A673 (cell line): ENCODE results near the gene LRP1-AS. TPM values are rescaled to one million over a fixed set of nuclear protein-coding genes. Genes with fewer than 3 reads are reported as not detected.

Experiments used
- BruUV-seq: library from RNA; stranded (reverse); fragments of 400-500 nt; replicated peaks from 2 replicates; lab custom pipeline; 2021; lab: Mats Ljungman, UMichigan
- CTCF ChIA-PET: fragments of 300-600 bp; sonication (Branson Sonifier 250); formaldehyde crosslinking; loops from one replicate; lab custom pipeline; 2022; ENCODE audit warnings: antibody characterized with exemption; lab: Charles Lee
- POLR2A ChIA-PET: fragments of 300-600 bp; sonication (Branson Sonifier 250); formaldehyde crosslinking; loops from one replicate; lab custom pipeline; 2022; ENCODE audit warnings: antibody characterized with exemption; ENCODE audit not compliant: low non-redundant PET; lab: Charles Lee
- DNase-seq: peaks from one replicate; pipeline ENCODE4 v3.0.0-alpha.2; 2015; ENCODE audit warnings: low spot score
- H3K27ac ChIP-seq: fragments of 200-600 bp; sonication (generic); 2 replicates; pipeline ENCODE4 v1.5.1; 2016; ENCODE audit warnings: mixed run types, low read depth, mild to moderate bottlenecking, mixed read lengths, antibody characterized with exemption, low read length; ENCODE audit not compliant: poor library complexity, severe bottlenecking
- H3K27me3 ChIP-seq: fragments of 200-600 bp; sonication (generic); replicated peaks from 2 replicates; pipeline ENCODE4 v1.6.1; 2017; ENCODE audit warnings: mixed run types, low read depth, mild to moderate bottlenecking, mixed read lengths, antibody characterized with exemption, low read length; ENCODE audit not compliant: insufficient read depth, poor library complexity
- H3K36me3 ChIP-seq: fragments of 200-600 bp; sonication (generic); 2 replicates; pipeline ENCODE4 v1.6.1; 2016; ENCODE audit warnings: mixed run types, mild to moderate bottlenecking, mixed read lengths, antibody characterized with exemption, low read length; ENCODE audit not compliant: insufficient read depth, poor library complexity, severe bottlenecking
- H3K4me1 ChIP-seq: fragments of 200-600 bp; sonication (generic); 2 replicates; pipeline ENCODE4 v1.6.1; 2017; ENCODE audit warnings: mixed run types, mild to moderate bottlenecking, mixed read lengths, antibody characterized with exemption, low read length; ENCODE audit not compliant: insufficient read depth, poor library complexity, severe bottlenecking
- H3K4me3 ChIP-seq: fragments of 200-600 bp; sonication (generic); 2 replicates; pipeline ENCODE4 v1.5.1; 2016; ENCODE audit warnings: low read depth, mixed run types, mild to moderate bottlenecking, mixed read lengths, low read length; ENCODE audit not compliant: poor library complexity, severe bottlenecking
- H3K9me3 ChIP-seq: fragments of 200-600 bp; sonication (generic); 2 replicates; pipeline ENCODE4 v1.6.1; 2016; ENCODE audit warnings: mixed run types, low read depth, mild to moderate bottlenecking, mixed read lengths, antibody characterized with exemption, low read length; ENCODE audit not compliant: poor library complexity, severe bottlenecking
- EZH2 ChIP-seq: fragments of 200-600 bp; sonication (generic); IDR thresholded peaks from 2 replicates; pipeline ENCODE4 v1.6.1; 2017; ENCODE audit warnings: borderline replicate concordance, low read depth, mild to moderate bottlenecking, mixed read lengths, antibody characterized with exemption, low read length; ENCODE audit not compliant: poor library complexity, severe bottlenecking
- intact Hi-C: fragments of 100-400 bp; cut with micrococcal nuclease; formaldehyde crosslinking; loops from one replicate; pipeline ENCODE4 v1.10.0; 2022; ENCODE audit not compliant: unreplicated experiment
- total RNA-seq: library from RNA; stranded (reverse); gene quantifications from 2 replicates; pipeline ENCODE4 v1.2.3, GENCODE V29; 2021
- TF ChIP-seq, protein P1 (sequence below): fragments of 300-800, 200-600 bp; sonication (generic); conservative IDR thresholded peaks from 2 replicates; pipeline ENCODE4 v1.5.1; 2017; ENCODE audit warnings: low read depth, mild to moderate bottlenecking, antibody characterized with exemption, low read length, moderate library complexity, mixed read lengths

Gene LRP1-AS
- total RNA-seq, 1 experiment from 2014 or later, result not detected

DNA sequence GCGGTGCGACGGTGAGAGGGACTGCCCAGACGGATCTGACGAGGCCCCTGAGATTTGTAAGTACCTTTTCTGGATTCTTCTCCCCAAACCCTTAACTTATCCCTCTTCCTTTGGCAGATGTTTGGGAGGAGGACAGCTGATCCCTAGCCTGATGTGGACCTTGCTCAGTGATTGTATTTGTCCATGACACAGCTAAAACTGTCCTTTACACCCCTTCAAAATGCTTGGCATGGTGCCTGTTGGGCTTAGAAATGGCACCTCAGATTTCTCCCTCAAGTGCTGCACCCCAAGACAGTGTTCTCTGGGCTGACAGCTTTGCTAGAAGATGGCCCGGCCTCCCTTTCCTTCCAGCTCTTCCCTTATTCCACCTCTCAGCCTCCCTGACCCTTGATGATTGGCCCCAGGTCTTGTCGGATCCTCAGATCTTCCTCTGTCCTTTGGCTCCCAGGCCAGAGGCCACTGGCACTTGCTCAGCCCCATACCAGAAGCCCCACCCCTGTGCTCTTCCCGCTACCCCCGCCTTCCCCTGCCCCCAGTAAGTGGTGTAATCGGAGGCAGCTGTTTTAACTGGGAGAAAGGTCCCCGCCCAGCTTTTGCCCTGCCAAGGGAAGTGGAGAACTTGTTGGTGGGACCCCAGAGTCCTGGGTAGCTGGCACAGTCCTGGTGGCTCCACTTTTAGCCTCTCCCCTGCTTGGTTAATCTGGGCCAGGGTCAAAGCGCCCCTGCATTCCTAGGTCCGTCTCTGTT lies 8.7 kb downstream of the LRP1-AS start:
- Histone ChIP-seq H3K27ac (no peak overlapping the region), H3K36me3 (peaks cover 10% of the 10 kb centered on the region), H3K4me3 (no peak overlapping the region), H3K9me3 (no peaks in the 10 kb centered on the region), H3K4me1 (peaks cover 11% of the 10 kb centered on the region), H3K27me3 (no peaks in the 10 kb centered on the region)
- TF ChIP-seq EZH2, result no peak
- no peak for DNase-seq
- ChIA-PET CTCF (interaction anchor here (0.7 kb wide), 1 partner anchor 11 kb away, joined by 10 read pairs; the partner anchor contains the start of gene LRP1), POLR2A (no interaction called here)
- BruUV-seq, result no TSS peak
- intact Hi-C loops, result no loop called here

DNA sequence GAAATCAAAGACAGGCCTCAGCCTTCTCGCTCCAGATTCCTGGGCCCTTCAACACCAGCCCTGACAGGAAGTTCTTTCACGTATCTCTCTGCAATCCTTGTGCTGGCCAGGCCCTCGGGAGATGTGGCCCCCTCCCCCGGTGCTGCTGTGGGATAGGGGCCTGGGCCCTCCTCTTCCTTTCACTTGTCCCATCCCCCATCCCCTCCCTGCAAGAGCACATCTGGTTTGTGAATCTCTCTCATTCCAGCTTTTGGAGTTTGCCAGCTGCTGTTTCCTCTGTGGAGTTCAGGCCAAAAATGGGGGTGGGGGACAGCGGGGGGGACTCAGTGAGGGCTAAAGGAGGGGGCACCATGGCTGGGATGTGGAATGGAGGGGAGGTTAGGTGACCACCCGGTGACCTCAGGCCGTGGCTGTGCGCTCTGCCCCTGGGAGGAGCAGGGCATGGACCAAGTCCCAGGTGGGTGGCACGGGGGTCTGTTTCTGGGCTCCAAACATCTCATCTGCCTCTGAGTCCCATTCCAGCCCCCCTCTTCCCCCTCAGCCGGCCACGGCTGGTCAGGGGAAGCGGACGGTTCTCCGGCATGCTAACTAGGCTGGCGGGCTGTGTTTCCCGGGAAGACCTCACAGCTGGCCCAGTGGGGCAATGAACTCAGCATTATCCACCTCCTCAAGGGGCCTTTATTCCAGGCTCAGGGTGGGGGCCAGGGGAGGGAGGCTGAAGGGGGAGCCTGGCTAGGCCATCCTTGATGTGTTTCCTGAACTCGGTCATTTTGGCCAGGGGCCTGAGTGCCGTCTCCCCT lies 11.7 kb downstream of the LRP1-AS start:
- Histone ChIP-seq H3K36me3 (peaks cover 6% of the 10 kb centered on the region), H3K27ac (peak overlapping the region; percentile 25), H3K9me3 (no peaks in the 10 kb centered on the region), H3K4me3 (no peak overlapping the region), H3K4me1 (peaks cover 11% of the 10 kb centered on the region), H3K27me3 (no peaks in the 10 kb centered on the region)
- no peak for TF ChIP-seq EZH2
- TF ChIP-seq, protein P1, sequence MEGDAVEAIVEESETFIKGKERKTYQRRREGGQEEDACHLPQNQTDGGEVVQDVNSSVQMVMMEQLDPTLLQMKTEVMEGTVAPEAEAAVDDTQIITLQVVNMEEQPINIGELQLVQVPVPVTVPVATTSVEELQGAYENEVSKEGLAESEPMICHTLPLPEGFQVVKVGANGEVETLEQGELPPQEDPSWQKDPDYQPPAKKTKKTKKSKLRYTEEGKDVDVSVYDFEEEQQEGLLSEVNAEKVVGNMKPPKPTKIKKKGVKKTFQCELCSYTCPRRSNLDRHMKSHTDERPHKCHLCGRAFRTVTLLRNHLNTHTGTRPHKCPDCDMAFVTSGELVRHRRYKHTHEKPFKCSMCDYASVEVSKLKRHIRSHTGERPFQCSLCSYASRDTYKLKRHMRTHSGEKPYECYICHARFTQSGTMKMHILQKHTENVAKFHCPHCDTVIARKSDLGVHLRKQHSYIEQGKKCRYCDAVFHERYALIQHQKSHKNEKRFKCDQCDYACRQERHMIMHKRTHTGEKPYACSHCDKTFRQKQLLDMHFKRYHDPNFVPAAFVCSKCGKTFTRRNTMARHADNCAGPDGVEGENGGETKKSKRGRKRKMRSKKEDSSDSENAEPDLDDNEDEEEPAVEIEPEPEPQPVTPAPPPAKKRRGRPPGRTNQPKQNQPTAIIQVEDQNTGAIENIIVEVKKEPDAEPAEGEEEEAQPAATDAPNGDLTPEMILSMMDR, result no peak
- no peak for DNase-seq
- intact Hi-C loops, result no loop called here
- ChIA-PET CTCF (interaction anchor here (0.6 kb wide), 1 partner anchor 67 kb away, joined by 4 read pairs; no protein-coding TSS in a partner anchor), POLR2A (no interaction called here)
- no TSS peak for BruUV-seq

GRCh38 chr12:57134949-57135348 lies 12.5 kb downstream of the LRP1-AS start:
- peaks cover 14% of the 10 kb centered on the region for H3K4me1 ChIP-seq
- DNase-seq, result no peak
- TF ChIP-seq EZH2, result no peak
- TF ChIP-seq, protein P1, result no peak
- H3K9me3 ChIP-seq, result no peaks in the 10 kb centered on the region
- no peak overlapping the region for H3K4me3 ChIP-seq
- no TSS peak for BruUV-seq
- no peaks in the 10 kb centered on the region for H3K27me3 ChIP-seq
- peak overlapping the region; percentile 25 for H3K27ac ChIP-seq
- peaks cover 6% of the 10 kb centered on the region for H3K36me3 ChIP-seq
- ChIA-PET POLR2A (no interaction called here), CTCF (interaction anchor here (0.6 kb wide), 1 partner anchor 66 kb away, joined by 4 read pairs; no protein-coding TSS in a partner anchor)
- intact Hi-C loops, result no loop called here
